Motor neuron (in vitro differentiated cells): ENCODE data around the gene CCL23. TPM values are rescaled to one million over a fixed set of nuclear protein-coding genes. Genes with fewer than 3 reads are reported as not detected.
A peak's percentile ranks its signal among the peaks of the same experiment; 100 is the strongest.
"Not testable (repeated sequence)": the region's sequence is repeated elsewhere in the genome, so short reads cannot be mapped to it uniquely, and the experiment has no call there.

Experiments used
- ATAC-seq, 8 experiments: fragments of 200-7000 bp; cut with Tn5 transposase; replicated peaks in 6 of 8; 2 replicates each; pipeline ENCODE4 v1.8.0; 2021; ENCODE audit warnings: mild to moderate bottlenecking in 8 of 8, moderate library complexity in 8 of 8
- H3K27ac ChIP-seq, 2 donors: fragments of 250-450 bp; sonication (Bioruptor Pico); 2 replicates each; pipeline ENCODE4 v1.9.0; 2021; ENCODE audit warnings: antibody characterized with exemption in 2 of 2, mild to moderate bottlenecking in 2 of 2, moderate library complexity in 1 of 2
- H3K4me1 ChIP-seq, 2 donors: fragments of 250-450 bp; sonication (Bioruptor Pico); replicated peaks in 1 of 2; 2 replicates each; pipeline ENCODE4 v1.6.1; 2021; ENCODE audit warnings: antibody characterized with exemption in 2 of 2, mild to moderate bottlenecking in 2 of 2, moderate library complexity in 1 of 2
- H3K4me3 ChIP-seq, 5 donors: fragments of 250-450 bp; sonication (Bioruptor Pico); 2 replicates each; pipeline ENCODE4 v1.9.0; 2021; ENCODE audit warnings: antibody characterized with exemption in 5 of 5, mild to moderate bottlenecking in 5 of 5, moderate library complexity in 4 of 5
- WGBS, 10 experiments: fragments of 450-650 bp; shearing (Covaris generic); methylation state at CpG; one replicate each; pipeline ENCODE4 v1.0.0; 2022; 5-methylcytosine and 5-hydroxymethylcytosine counted together
- in situ Hi-C, 9 experiments: fragments of 400-800 bp; cut with MboI; loops; one replicate each; pipeline ENCODE4 v1.15.0; 2021; ENCODE audit warnings: low sequenced_read_pairs in 9 of 9, low pct_unique_long_range_greater_than_20kb in 2 of 9; ENCODE audit not compliant: unreplicated experiment in 9 of 9
- total RNA-seq, 8 experiments: library from RNA; unstranded; fragments of 300-600 nt; gene quantifications; 2 replicates each; pipeline versions ENCODE4 v1.2.3 to v1.2.4, GENCODE V29; 2022

CCL23 gene
- total RNA-seq, 8 experiments from 2014 or later: not detected

- no peak for ATAC-seq
- WGBS, 10 experiments: 10 to 100% (median 85%) methylated on average over 1 to 6 of the region's 6 CpGs; no CpG with 5 or more reads in 1 of the 10 experiments
- in situ Hi-C loops: no loop called here
- H3K4me1 ChIP-seq: no peaks in the 10 kb centered on the region
- no peak overlapping the region for H3K4me3 ChIP-seq
- H3K27ac ChIP-seq: no peak overlapping the region
Measured at GRCh38 chr17:36000732-36001109, 17.1 kb downstream of the CCL23 start.

GRCh38 chr17:35998756-35999155 lies 19.0 kb downstream of the CCL23 start:
- no peak overlapping the region for H3K4me3 ChIP-seq
- in situ Hi-C loops: loop anchor here in 1 of 9 experiments (25.0 kb wide), 1 partner anchor 139 kb away; no protein-coding TSS in a partner anchor
- no peak overlapping the region for H3K27ac ChIP-seq
- no peaks in the 10 kb centered on the region for H3K4me1 ChIP-seq
- ATAC-seq: no peak
- 60 to 100% (median 100%) methylated on average over 1 of the region's 1 CpG; no CpG with 5 or more reads in 7 of the 10 experiments for WGBS, 10 experiments

GRCh38 chr17:35998018-35998545 lies 19.7 kb downstream of the CCL23 start:
- in situ Hi-C loops: loop anchor here in 1 of 9 experiments (25.0 kb wide), 1 partner anchor 139 kb away; no protein-coding TSS in a partner anchor
- Histone ChIP-seq H3K4me1 (no peaks in the 10 kb centered on the region), H3K4me3 (no peak overlapping the region), H3K27ac (no peak overlapping the region)
- WGBS, 10 experiments: 4 to 80% (median 68%) methylated on average over 2 to 7 of the region's 11 CpGs; no CpG with 5 or more reads in 3 of the 10 experiments
- no peak for ATAC-seq

- not testable (repeated sequence) for H3K4me1 ChIP-seq, H3K27ac ChIP-seq, ATAC-seq, H3K4me3 ChIP-seq
- in situ Hi-C loops: loop anchor here in 1 of 9 experiments (25.0 kb wide), 1 partner anchor 142 kb away; no protein-coding TSS in a partner anchor
- 0 to 88% (median 55%) methylated on average over 1 to 2 of the region's 2 CpGs; no CpG with 5 or more reads in 1 of the 10 experiments for WGBS, 10 experiments
Measured at GRCh38 chr17:35995346-35995745, 22.4 kb downstream of the CCL23 start.

GRCh38 chr17:35991075-35991474 lies 26.7 kb downstream of the CCL23 start:
- Histone ChIP-seq H3K4me1 (no peaks in the 10 kb centered on the region), H3K4me3 (no peak overlapping the region), H3K27ac (no peak overlapping the region)
- peak in 1 of 8 experiments; percentile 53 for ATAC-seq
- WGBS, 10 experiments: 14 to 100% (median 71%) methylated on average over 1 to 2 of the region's 2 CpGs; no CpG with 5 or more reads in 1 of the 10 experiments
- in situ Hi-C loops: loop anchor here in 1 of 9 experiments (25.0 kb wide), 1 partner anchor 146 kb away; no protein-coding TSS in a partner anchor

GRCh38 chr17:35988164-35988563 lies 29.6 kb downstream of the CCL23 start:
- ATAC-seq: no peak
- no peak overlapping the region for H3K4me3 ChIP-seq
- in situ Hi-C loops: loop anchor here in 1 of 9 experiments (25.0 kb wide), 1 partner anchor 149 kb away; no protein-coding TSS in a partner anchor
- no peaks in the 10 kb centered on the region for H3K4me1 ChIP-seq
- H3K27ac ChIP-seq: no peak overlapping the region

- WGBS, 10 experiments: 0 to 100% (median 86%) methylated on average over 1 of the region's 1 CpG; no CpG with 5 or more reads in 6 of the 10 experiments
- in situ Hi-C loops: loop anchor here in 1 of 9 experiments (25.0 kb wide), 1 partner anchor 151 kb away; no protein-coding TSS in a partner anchor
- no peak within 1 kb of the TSS for H3K4me3 ChIP-seq
- H3K27ac ChIP-seq: no peak within 1 kb of the TSS
- no peaks in the 10 kb centered on the region for H3K4me1 ChIP-seq
- no peak for ATAC-seq
Measured at GRCh38 chr17:35986643-35987042, 31.1 kb downstream of the CCL23 start, which contains the start of gene CCL14. TSS of gene CCL14 (minus strand) at chr17:35986729. CDS start at chr17:35986649, 80 bp downstream.

- Histone ChIP-seq H3K4me1 (no peaks in the 10 kb centered on the region), H3K27ac (no peak overlapping the region), H3K4me3 (no peak overlapping the region)
- WGBS, 10 experiments: 71 to 100% (median 88%) methylated on average over 1 to 4 of the region's 6 CpGs; no CpG with 5 or more reads in 5 of the 10 experiments
- no peak for ATAC-seq
- in situ Hi-C loops: loop anchor here in 1 of 9 experiments (25.0 kb wide), 1 partner anchor 153 kb away; no protein-coding TSS in a partner anchor
Measured at GRCh38 chr17:35984140-35984539, 33.6 kb downstream of the CCL23 start.

GRCh38 chr17:35982409-35983191 lies 35.2 kb downstream of the CCL23 start:
- 17 to 86% (median 63%) methylated on average over 1 to 3 of the region's 3 CpGs for WGBS, 10 experiments
- no peak overlapping the region for H3K27ac ChIP-seq
- in situ Hi-C loops: loop anchor here in 1 of 9 experiments (25.0 kb wide), 1 partner anchor 155 kb away; no protein-coding TSS in a partner anchor
- no peak for ATAC-seq
- no peaks in the 10 kb centered on the region for H3K4me1 ChIP-seq
- H3K4me3 ChIP-seq: no peak overlapping the region

- Histone ChIP-seq H3K4me1 (no peaks in the 10 kb centered on the region), H3K4me3 (no peak overlapping the region), H3K27ac (no peak overlapping the region)
- in situ Hi-C loops: loop anchor here in 1 of 9 experiments (25.0 kb wide), 1 partner anchor 155 kb away; no protein-coding TSS in a partner anchor
- peak in 1 of 8 experiments; percentile 43 for ATAC-seq
- WGBS, 10 experiments: 0 to 83% (median 50%) methylated on average over 1 to 4 of the region's 4 CpGs; no CpG with 5 or more reads in 2 of the 10 experiments
Measured at GRCh38 chr17:35981908-35982330, 35.9 kb downstream of the CCL23 start.

- Histone ChIP-seq H3K4me1 (no peaks in the 10 kb centered on the region), H3K4me3 (no peak within 1 kb of the TSS), H3K27ac (no peak within 1 kb of the TSS)
- in situ Hi-C loops: loop anchor here in 1 of 9 experiments (25.0 kb wide), 1 partner anchor 156 kb away; no protein-coding TSS in a partner anchor
- no peak for ATAC-seq
- WGBS, 10 experiments: 0 to 97% (median 68%) methylated on average over 1 to 9 of the region's 12 CpGs; no CpG with 5 or more reads in 2 of the 10 experiments
Measured at GRCh38 chr17:35981246-35981645, 36.5 kb downstream of the CCL23 start, which contains the start of gene CCL16. TSS of gene CCL16 (minus strand) at chr17:35981497. CDS start at chr17:35981420, 77 bp downstream.

GRCh38 chr17:35978346-35978745 lies 39.4 kb downstream of the CCL23 start:
- WGBS, 10 experiments: 17 to 100% (median 83%) methylated on average over 1 to 3 of the region's 3 CpGs; no CpG with 5 or more reads in 3 of the 10 experiments
- H3K4me3 ChIP-seq: no peak overlapping the region
- no peak overlapping the region for H3K27ac ChIP-seq
- no peaks in the 10 kb centered on the region for H3K4me1 ChIP-seq
- in situ Hi-C loops: loop anchor here in 6 of 9 experiments (10.0 to 25.0 kb wide), 3 partner anchors 156 to 166 kb away; no protein-coding TSS in a partner anchor
- ATAC-seq: no peak
